HG02885 (cell line): ENCODE data around the gene MKNK1.

Source experiments
- ATAC-seq: cut with Tn5 transposase; IDR thresholded peaks from one replicate; pipeline ENCODE4 v1.9.1; 2021; ENCODE audit warnings: mild to moderate bottlenecking; ENCODE audit not compliant: unreplicated experiment, poor library complexity

MKNK1 gene

GRCh38 chr1:46546210-46546609 lies 57.9 kb downstream of the MKNK1 start:
- no peak for ATAC-seq

DNA sequence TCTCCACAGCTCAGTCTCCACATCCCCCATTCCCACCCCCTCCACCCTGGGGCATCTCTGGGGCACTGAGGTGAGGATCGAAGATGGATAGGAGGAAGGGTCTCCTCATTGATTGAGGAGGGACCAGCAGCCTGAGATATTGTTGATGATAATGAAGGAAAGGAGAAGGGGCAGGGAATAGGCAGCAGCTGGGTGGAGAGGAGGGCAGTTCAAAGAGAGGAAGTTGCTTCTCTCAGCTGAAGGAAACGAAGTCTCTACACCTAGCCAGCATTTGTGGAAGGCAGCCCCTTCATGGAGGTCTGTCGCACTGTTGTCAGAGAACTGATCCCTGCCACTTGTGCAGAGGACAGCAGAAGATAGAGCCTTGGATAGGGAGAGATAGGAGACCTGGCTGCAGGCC lies 58.3 kb downstream of the MKNK1 start:
- no peak for ATAC-seq

GRCh38 chr1:46544561-46545240 lies 59.4 kb downstream of the MKNK1 start:
- no peak for ATAC-seq

- no peak for ATAC-seq
These were observed 60.1 kb downstream of the MKNK1 start for GRCh38 chr1:46543761-46544560.

GRCh38 chr1:46543382-46543760 lies 60.7 kb downstream of the MKNK1 start:
- ATAC-seq: no peak

DNA sequence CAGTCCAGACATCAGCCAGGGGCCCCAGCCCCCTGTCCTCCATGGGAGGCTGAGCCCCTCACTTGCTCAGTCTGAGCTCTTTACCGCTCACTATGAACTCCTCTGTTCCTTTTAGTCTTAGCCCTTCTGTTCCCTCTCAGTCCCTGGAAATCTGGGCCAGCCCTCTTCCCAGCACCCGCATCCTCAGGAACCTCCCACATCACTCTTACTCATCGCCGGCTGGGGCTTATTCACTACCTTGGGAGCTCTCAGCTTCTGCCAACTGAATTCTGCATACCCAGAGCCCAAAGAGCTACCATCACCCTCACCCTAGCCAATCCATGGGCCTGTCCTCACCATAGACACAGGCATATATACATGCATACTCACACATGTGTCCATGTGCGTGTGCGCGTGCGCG lies 64.1 kb downstream of the MKNK1 start:
- no peak for ATAC-seq

DNA sequence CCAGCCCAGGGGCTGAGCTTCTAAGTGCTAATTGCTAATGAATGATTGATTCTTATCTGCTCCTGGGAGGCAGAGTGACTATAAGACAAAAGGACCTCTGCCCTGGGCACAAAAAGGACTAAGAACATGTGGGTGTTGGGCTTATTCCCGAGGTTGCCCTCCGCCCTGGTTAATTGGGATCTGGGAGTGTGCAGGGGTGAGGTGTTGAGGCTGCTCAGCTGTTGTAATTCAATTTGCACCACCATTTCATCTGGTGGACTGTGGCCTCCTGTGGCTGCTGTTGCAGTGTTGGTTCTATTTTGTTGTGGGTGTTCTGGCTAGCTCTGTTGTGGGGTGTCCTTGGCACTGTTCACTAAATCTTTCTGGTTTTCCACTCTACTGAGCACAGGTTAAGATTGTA lies 65.9 kb downstream of the MKNK1 start:
- ATAC-seq: no peak

DNA sequence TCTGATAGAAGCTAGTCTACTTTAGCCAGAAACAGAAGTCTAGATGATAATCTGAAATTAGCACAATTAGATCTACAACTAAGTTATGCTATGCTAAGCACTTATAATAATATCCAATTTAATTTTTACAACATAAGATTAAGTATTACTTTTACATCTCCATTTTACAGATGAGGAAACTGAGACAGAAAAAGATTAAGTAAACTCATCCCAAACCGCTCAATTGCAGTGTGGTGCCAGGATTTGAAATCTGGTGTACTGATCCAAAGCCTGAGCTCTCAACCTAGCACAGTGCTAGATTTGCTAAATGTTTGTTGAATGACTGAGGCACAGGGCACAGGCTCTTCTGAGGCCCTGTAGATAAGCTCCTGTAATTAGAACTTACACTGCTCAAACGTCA lies 66.4 kb downstream of the MKNK1 start:
- no peak for ATAC-seq

GRCh38 chr1:46536527-46536926 lies 67.5 kb downstream of the MKNK1 start:
- ATAC-seq: no peak

DNA sequence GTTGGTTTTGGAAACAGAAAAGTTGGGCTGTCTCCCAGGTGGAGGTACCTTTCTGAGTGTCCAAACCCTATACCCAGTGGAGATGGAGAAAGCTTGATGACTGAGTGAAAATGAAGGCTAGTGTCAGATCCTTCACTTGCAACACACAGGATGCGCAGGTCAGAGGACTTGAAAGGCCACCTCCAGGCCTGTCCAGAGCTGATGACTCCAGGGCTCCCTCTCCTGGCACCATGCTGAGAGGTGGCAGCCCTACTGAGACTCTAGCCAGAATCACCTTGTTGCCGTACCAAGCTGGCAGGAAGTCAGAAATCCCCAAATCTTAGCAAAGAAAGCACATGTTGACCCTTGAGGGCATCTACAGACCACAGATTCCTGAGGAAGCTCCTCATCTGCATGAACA lies 69.0 kb downstream of the MKNK1 start:
- no peak for ATAC-seq

- ATAC-seq: peak; percentile 45
These were observed 70.7 kb downstream of the MKNK1 start for GRCh38 chr1:46533179-46533864.

DNA sequence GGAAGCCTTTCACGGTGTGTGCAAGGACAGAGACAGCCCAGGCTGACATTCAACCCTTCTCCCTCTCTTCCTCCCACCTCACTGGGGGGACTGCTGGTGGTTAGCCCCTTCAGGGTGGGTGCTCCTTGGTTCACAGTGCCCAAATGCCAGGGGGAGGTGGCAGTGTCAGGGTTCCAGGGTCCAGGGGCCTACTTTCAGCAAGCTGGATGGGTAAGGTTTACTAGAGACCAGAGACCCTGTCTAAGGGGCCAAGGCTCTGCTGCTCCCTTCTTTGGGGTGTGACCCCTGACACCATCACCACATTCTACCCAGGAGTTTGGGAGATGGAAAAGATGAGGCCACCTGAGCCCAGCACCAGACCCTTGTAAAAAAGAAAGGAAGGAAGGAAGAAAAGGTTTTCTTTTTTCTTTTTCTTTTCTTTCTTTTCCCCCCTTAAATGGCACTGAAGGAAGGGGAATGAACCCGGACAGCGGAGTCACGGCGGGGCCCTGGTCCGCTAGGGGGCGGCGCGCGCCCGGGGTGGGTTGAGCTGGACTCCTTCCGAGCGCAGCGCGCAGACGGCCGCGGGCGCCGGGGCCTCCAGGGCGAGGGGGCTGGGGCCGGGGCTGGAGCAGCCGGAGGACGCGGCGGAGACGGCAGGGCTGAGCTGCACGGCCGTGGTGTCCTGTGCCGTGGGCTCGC lies 71.4 kb downstream of the MKNK1 start:
- peak; percentile 58 for ATAC-seq

DNA sequence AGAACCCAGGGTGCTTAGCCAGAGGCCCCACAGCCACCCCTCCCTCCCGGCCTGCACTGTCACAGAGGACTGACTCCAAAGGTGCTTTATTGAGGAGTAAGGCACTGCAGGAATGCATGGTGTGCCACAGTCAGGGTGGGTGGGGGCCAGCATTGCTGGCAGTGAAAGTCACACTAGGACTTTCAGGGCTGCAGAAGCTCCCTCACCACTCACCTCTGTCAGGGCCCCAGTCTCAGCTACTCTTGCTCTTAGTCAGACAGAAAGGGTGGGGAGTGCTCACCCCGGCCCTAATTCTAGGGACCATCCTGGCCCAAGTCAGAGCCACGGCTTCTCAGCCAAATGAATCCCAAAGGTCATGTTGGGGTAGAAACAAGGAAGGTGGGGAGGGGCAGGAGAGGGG lies 72.0 kb downstream of the MKNK1 start:
- ATAC-seq: no peak

GRCh38 chr1:46530791-46531409 lies 73.2 kb downstream of the MKNK1 start:
- ATAC-seq: no peak

- ATAC-seq: no peak
These were observed 73.8 kb downstream of the MKNK1 start for GRCh38 chr1:46530311-46530710.

DNA sequence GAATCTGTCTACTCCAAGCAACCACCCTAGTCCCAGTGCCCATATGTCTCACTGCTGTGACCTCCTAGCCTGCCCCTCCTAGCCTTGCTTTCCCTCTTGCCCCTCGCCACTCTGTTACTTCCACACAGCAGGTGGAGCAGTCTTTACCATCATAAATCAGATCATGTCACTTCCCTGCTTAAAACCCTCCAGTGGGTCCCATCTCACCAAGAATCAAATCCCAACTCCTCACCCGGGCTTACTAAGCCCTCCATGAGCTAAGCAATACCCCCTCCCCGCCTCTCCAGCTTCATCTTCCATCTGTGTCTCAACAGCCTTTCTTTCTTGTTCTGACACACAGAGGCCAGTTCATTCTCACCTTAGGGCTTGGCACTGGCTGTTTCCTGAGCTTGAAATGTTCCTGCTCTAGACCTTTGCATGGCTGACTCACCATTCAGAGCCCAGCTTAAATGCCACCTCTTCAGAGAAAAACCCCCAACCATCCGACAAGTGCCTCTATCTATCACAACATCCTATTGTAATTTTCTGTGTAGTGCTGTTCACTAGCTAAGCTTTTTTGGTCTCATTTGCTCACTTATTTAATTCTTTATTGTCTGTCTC lies 74.9 kb downstream of the MKNK1 start:
- no peak for ATAC-seq

GRCh38 chr1:46528297-46528955 lies 75.6 kb downstream of the MKNK1 start:
- ATAC-seq: no peak

- ATAC-seq: peak; percentile 61
These were observed 76.4 kb downstream of the MKNK1 start for GRCh38 chr1:46527474-46528296.
